Measurements from ENCODE around the gene POMGNT1. TPM values are rescaled to one million over a fixed set of nuclear protein-coding genes. Genes with fewer than 3 reads are reported as not detected.

Gene POMGNT1
- total RNA-seq, 1 donor from 2014 or later: 54.8 TPM

GRCh38 chr1:46221749-46222148 is 23.5 kb upstream of the POMGNT1 start:
- Histone ChIP-seq H3K27me3 (ENCODE audit: control insufficient read depth, insufficient read depth, low read length) (no peaks in the 10 kb centered on the region), H3K4me3 (ENCODE audit: low read depth, low read length) (no peak overlapping the region), H3K36me3 (ENCODE audit: control insufficient read depth, insufficient read depth, low read length) (peaks cover 7% of the 10 kb centered on the region)
- TF ChIP-seq CTCF (IDR thresholded peaks at IDR 0.05; ENCODE audit: insufficient read depth, low read length, severe bottlenecking): no peak
- FAIRE-seq: no peak
- DNase-seq (ENCODE audit: low read depth): no peak

- Histone ChIP-seq H3K4me3 (ENCODE audit: low read depth, low read length) (no peak overlapping the region), H3K27me3 (ENCODE audit: control insufficient read depth, insufficient read depth, low read length) (no peaks in the 10 kb centered on the region), H3K36me3 (ENCODE audit: control insufficient read depth, insufficient read depth, low read length) (peaks cover 7% of the 10 kb centered on the region)
- DNase-seq (ENCODE audit: low read depth) (no peak), FAIRE-seq (no peak)
- no peak for TF ChIP-seq CTCF (IDR thresholded peaks at IDR 0.05; ENCODE audit: insufficient read depth, low read length, severe bottlenecking)
Observed at GRCh38 chr1:46220808-46221207, 22.6 kb upstream of the POMGNT1 start.

- DNase-seq (ENCODE audit: low read depth): no peak
- peaks cover 7% of the 10 kb centered on the region for H3K36me3 ChIP-seq (ENCODE audit: control insufficient read depth, insufficient read depth, low read length)
- no peak for TF ChIP-seq CTCF (IDR thresholded peaks at IDR 0.05; ENCODE audit: insufficient read depth, low read length, severe bottlenecking)
- no peaks in the 10 kb centered on the region for H3K27me3 ChIP-seq (ENCODE audit: control insufficient read depth, insufficient read depth, low read length)
- H3K4me3 ChIP-seq (ENCODE audit: low read depth, low read length): no peak overlapping the region
- FAIRE-seq: no peak
Observed at GRCh38 chr1:46219551-46220520, 21.6 kb upstream of the POMGNT1 start.

- DNase-seq (ENCODE audit: low read depth) (peak; percentile 97), FAIRE-seq (no peak)
- no peaks in the 10 kb centered on the region for H3K27me3 ChIP-seq (ENCODE audit: control insufficient read depth, insufficient read depth, low read length)
- H3K36me3 ChIP-seq (ENCODE audit: control insufficient read depth, insufficient read depth, low read length): peaks cover 7% of the 10 kb centered on the region
- no peak overlapping the region for H3K4me3 ChIP-seq (ENCODE audit: low read depth, low read length)
- no peak for TF ChIP-seq CTCF (IDR thresholded peaks at IDR 0.05; ENCODE audit: insufficient read depth, low read length, severe bottlenecking)
Observed at GRCh38 chr1:46218443-46218842, 20.2 kb upstream of the POMGNT1 start.

- no peak for FAIRE-seq
Observed at GRCh38 chr1:46215504-46215903, 17.3 kb upstream of the POMGNT1 start.

More at GRCh38 chr1:46215504-46215903, 17.3 kb upstream of the POMGNT1 start:
- TF ChIP-seq CTCF (IDR thresholded peaks at IDR 0.05; ENCODE audit: insufficient read depth, low read length, severe bottlenecking): no peak
- no peaks in the 10 kb centered on the region for H3K27me3 ChIP-seq (ENCODE audit: control insufficient read depth, insufficient read depth, low read length)
- peaks cover 6% of the 10 kb centered on the region for H3K36me3 ChIP-seq (ENCODE audit: control insufficient read depth, insufficient read depth, low read length)
- H3K4me3 ChIP-seq (ENCODE audit: low read depth, low read length): no peak overlapping the region
- DNase-seq (ENCODE audit: low read depth): no peak

All from bronchial epithelial cell (primary cell).